GM21360 (cell line): Measurements from ENCODE around the gene TGM2.

ENCODE experiments used
- ATAC-seq: cut with Tn5 transposase; IDR thresholded peaks from one replicate; pipeline ENCODE4 v1.9.1; 2021; ENCODE audit warnings: mild to moderate bottlenecking, moderate library complexity; ENCODE audit not compliant: unreplicated experiment

The TGM2 gene

GRCh38 chr20:38134427-38135270 lies 30.4 kb downstream of the TGM2 start:
- no peak for ATAC-seq

DNA sequence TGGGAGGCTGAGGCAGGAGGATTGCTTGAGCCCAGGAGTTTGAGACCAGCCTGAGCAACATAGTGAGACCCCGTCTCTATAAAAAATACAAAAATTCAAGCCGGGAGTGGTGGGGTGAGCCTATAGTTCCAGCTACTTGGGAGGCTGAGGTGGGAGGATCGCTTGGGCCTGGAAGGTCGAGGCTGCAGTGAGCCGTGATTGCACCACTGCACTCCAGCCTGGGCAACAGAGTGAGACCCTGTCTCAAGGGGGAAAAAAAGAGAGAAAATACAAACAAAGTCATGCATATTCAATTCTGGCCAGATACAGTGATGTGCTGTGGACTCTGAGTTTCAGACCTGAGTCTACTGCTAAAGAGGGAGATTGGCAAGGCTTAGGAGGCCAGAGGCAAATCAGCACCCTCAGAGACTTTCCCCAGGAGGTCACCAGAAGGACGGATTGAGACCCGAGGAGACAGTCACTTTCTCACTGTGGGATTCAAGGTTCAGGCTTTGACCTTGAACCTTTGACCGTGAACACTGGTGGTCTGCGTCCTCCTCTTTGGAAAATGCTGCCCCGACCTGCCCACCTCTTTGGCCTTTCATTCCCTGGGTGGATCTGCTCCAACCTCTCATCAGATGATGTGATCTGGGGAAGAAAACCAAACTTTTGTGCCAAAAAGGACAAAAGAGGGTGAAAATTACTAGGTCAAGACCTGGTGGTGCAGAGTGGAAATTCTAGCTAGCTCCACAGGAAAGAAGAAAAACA lies 31.2 kb downstream of the TGM2 start:
- ATAC-seq = no peak

- ATAC-seq = no peak
These were observed 32.1 kb downstream of the TGM2 start for GRCh38 chr20:38132910-38133501.

GRCh38 chr20:38132156-38132909 lies 32.7 kb downstream of the TGM2 start:
- no peak for ATAC-seq

DNA sequence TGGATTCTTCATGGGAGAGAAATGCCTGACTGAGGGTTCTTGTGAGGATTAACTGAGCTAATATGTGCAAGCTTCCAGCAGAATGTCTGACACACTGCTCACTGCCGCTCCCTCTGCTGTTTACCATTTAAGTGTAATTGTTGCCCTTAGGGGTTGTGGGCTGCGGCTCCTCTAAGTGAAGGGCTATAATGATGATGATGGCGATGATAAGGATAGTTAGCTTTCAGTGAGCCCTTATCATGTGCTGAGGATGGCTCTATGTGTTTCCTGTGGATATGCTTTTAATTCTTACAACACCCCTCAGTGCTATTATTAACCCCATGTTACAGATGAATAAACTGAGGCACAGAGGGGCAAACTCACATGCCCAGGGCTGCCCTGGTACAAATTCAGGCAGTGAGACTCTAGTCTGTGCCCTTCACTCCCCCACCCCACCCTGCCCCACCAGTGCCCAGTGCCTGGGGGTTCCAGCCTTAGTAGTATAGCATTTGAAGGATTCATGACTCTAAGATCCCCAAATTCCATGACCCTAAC lies 33.4 kb downstream of the TGM2 start:
- ATAC-seq = no peak

- ATAC-seq = no peak
These were observed 34.1 kb downstream of the TGM2 start for GRCh38 chr20:38130687-38131587.

- ATAC-seq = no peak
These were observed 35.0 kb downstream of the TGM2 start for GRCh38 chr20:38129893-38130609.

DNA sequence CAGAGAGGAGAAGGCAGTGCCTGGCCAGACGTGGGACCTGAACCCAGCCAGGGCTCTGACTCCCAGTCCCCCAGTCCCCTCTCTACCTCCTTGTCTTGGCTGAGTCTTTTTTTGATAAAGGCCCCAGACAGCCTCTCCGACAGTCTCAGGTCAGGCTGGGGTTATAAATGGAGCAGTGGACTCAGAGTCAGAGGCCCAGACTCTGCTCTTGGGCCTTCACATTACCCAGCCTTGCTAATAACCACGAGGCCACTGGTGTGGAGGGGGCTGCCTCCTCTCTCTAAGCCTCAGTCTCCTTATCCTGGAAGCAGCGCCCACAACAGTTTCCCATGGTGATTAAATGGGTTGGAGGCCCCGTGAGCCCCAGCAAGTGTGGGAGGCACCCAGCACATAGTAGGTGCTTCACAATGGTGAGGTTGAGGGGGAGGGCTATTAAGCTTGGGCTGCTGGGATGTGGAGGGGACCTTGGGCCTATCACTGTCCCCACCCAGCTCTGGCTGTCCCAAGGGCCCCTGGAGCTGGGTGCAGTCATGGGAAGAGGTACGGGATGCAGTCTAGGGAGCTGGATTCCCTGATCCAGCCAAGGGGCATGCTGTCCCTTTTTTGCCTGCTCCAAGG lies 35.7 kb downstream of the TGM2 start:
- ATAC-seq = no peak

GRCh38 chr20:38128691-38129090 lies 36.4 kb downstream of the TGM2 start:
- ATAC-seq = no peak

GRCh38 chr20:38127920-38128528 lies 37.0 kb downstream of the TGM2 start:
- ATAC-seq = no peak

GRCh38 chr20:38126932-38127621 lies 38.0 kb downstream of the TGM2 start:
- ATAC-seq = no peak

GRCh38 chr20:38126146-38126921 lies 38.7 kb downstream of the TGM2 start:
- ATAC-seq = no peak

- ATAC-seq = no peak
These were observed 39.7 kb downstream of the TGM2 start for GRCh38 chr20:38125157-38126056.

DNA sequence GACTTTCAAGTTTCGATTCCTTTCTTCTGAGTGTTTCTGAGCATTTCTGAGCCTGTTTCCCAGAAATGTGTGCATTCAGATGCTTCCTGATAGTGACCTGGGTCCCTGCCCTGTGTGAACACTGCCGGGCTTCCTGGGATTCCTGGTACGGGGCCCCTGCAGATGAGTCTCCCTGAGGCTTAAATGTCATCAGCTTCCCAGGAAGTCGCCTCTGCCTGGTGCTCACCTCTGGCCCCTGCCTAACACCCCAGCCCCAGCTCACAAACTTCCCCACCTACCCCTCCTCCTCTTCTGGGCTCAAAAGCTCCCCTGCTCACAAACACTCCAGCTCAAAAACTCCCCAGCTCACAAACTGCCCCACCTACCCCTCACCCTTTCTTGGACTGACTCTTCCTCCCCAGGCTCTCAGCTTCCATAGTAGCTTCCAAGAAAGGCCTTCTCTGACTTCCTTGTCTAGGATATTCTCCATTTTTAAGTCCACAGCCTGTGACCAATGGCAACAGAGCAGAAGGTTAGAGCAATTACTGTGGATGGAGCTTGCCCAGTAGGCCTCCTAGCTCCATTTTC lies 42.0 kb downstream of the TGM2 start:
- no peak for ATAC-seq

DNA sequence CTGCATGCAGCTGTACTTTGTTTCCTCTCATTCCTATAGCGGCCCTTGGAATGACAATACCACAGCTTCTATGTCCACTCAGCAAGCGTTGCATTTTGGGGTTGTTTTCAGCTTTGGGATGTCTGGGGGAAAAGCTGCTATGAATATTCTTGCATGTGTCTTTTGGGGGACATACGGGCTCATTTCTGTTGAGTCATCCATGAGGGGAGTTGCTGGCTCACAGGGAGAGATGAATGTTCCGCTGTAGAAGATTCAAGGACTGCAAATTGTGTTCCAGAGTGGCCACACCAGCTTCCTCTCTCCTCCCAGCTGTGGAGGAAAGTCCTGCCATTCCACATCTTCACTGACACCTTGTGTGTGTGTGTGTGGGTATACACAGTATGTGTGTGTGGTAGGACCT lies 43.3 kb downstream of the TGM2 start:
- no peak for ATAC-seq

DNA sequence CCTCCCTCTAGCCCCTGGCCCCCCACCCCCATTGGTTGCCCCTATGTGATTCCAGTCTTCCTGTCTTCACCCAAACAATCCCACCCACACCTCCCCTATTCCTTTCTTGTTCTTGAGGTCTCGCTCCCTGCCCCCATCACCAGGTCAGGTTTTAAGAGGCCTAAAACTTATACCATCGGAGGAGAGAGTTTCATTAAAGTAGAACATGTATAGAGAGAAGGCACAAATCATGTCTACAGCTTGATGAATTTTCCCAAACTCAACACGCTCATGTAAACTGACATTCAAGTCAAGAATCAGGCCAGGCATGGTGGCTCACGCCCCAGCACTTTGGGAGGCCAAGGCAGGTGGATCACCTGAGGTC lies 44.5 kb downstream of the TGM2 start:
- no peak for ATAC-seq
